ENCODE measurements around the gene LCN15. TPM values are rescaled to one million over a fixed set of nuclear protein-coding genes. Genes with fewer than 3 reads are reported as not detected.

The LCN15 gene
- total and polyA plus RNA-seq, 10 of the 15 experiments (the other 5 are each of a cell fraction or from before 2014, with no cell fraction given): 0.37 to 0.50 TPM; not detected in 8

GRCh38 chr9:136763649-136764035, 676 bp downstream of the LCN15 start:
- no peak overlapping the region for H3K4me2 ChIP-seq (ENCODE audit: control insufficient read depth, insufficient read depth)
- no peaks in the 10 kb centered on the region for H3K79me2 ChIP-seq (ENCODE audit: control insufficient read depth, insufficient read depth, low read length)
- no peak overlapping the region for H2AFZ ChIP-seq (ENCODE audit: control insufficient read depth, low read depth, low read length)
- ChIA-PET POLR2A (no interaction called here), RAD21 (ENCODE audit: unreplicated experiment) (interaction anchor here (1.4 kb wide), 1 partner anchor 20 kb away, joined by 3 read pairs; no protein-coding TSS in a partner anchor), CTCF (no interaction called here), SMC1A (ENCODE audit: uncharacterized antibody, unreplicated experiment) (no interaction called here)
- TF ChIP-seq MYC (IDR thresholded peaks at IDR 0.05; ENCODE audit: insufficient read depth, insufficient read length, insufficient replicate concordance, low read length, severe bottlenecking) (no peak), STAT1 (conservative IDR thresholded peaks at IDR 0.05) (no peak), NFYB (IDR thresholded peaks at IDR 0.05; ENCODE audit: insufficient read depth, low read depth, low read length) (no peak), CBX5 (IDR thresholded peaks at IDR 0.05; ENCODE audit: low read depth) (no peak), NRF1 (conservative IDR thresholded peaks at IDR 0.05; ENCODE audit: low read depth, low read length) (no peak), TAF1 (IDR thresholded peaks at IDR 0.05; ENCODE audit: borderline replicate concordance, low read depth, low read length) (no peak), NR2C2 (IDR thresholded peaks at IDR 0.05; ENCODE audit: borderline replicate concordance, control insufficient read depth, insufficient read length, low read depth) (no peak), CREB1 (IDR thresholded peaks at IDR 0.05; ENCODE audit: low read depth) (no peak), KDM1A (IDR thresholded peaks at IDR 0.05; ENCODE audit: borderline replicate concordance) (no peak), RCOR1 (conservative IDR thresholded peaks at IDR 0.05; ENCODE audit: low read depth, low read length) (no peak), YBX1 (IDR thresholded peaks at IDR 0.05) (no peak), DPF2 (IDR thresholded peaks at IDR 0.05) (no peak), FOXM1 (IDR thresholded peaks at IDR 0.05; ENCODE audit: low read depth, low read length) (no peak)
- TF ChIP-seq, protein P1, sequence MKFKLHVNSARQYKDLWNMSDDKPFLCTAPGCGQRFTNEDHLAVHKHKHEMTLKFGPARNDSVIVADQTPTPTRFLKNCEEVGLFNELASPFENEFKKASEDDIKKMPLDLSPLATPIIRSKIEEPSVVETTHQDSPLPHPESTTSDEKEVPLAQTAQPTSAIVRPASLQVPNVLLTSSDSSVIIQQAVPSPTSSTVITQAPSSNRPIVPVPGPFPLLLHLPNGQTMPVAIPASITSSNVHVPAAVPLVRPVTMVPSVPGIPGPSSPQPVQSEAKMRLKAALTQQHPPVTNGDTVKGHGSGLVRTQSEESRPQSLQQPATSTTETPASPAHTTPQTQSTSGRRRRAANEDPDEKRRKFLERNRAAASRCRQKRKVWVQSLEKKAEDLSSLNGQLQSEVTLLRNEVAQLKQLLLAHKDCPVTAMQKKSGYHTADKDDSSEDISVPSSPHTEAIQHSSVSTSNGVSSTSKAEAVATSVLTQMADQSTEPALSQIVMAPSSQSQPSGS (IDR thresholded peaks at IDR 0.05; ENCODE audit: low read length): no peak
- TF ChIP-seq, protein P2, sequence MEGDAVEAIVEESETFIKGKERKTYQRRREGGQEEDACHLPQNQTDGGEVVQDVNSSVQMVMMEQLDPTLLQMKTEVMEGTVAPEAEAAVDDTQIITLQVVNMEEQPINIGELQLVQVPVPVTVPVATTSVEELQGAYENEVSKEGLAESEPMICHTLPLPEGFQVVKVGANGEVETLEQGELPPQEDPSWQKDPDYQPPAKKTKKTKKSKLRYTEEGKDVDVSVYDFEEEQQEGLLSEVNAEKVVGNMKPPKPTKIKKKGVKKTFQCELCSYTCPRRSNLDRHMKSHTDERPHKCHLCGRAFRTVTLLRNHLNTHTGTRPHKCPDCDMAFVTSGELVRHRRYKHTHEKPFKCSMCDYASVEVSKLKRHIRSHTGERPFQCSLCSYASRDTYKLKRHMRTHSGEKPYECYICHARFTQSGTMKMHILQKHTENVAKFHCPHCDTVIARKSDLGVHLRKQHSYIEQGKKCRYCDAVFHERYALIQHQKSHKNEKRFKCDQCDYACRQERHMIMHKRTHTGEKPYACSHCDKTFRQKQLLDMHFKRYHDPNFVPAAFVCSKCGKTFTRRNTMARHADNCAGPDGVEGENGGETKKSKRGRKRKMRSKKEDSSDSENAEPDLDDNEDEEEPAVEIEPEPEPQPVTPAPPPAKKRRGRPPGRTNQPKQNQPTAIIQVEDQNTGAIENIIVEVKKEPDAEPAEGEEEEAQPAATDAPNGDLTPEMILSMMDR (IDR thresholded peaks at IDR 0.05 in 2 of 3, conservative IDR thresholded peaks at IDR 0.05 in 1 of 3; ENCODE audit: control insufficient read depth in 2 of 3, extremely low read depth in 1 of 3, insufficient read depth in 1 of 3, low read depth in 3 of 3, low read length in 3 of 3): no peak
- TF ChIP-seq, protein P3, sequence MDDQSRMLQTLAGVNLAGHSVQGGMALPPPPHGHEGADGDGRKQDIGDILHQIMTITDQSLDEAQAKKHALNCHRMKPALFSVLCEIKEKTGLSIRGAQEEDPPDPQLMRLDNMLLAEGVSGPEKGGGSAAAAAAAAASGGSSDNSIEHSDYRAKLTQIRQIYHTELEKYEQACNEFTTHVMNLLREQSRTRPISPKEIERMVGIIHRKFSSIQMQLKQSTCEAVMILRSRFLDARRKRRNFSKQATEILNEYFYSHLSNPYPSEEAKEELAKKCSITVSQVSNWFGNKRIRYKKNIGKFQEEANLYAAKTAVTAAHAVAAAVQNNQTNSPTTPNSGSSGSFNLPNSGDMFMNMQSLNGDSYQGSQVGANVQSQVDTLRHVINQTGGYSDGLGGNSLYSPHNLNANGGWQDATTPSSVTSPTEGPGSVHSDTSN (IDR thresholded peaks at IDR 0.05; ENCODE audit: insufficient replicate concordance, low read depth, low read length): no peak
- no peaks in the 10 kb centered on the region for H3K36me3 ChIP-seq (ENCODE audit: control insufficient read depth in 2 of 2, insufficient read depth in 2 of 2, low read length in 1 of 2)
- in situ Hi-C loops (cut with MboI) (no loop called here), intact Hi-C loops (cut with micrococcal nuclease; ENCODE audit: unreplicated experiment) (no loop called here)
- no peak for ATAC-seq
- H3K9ac ChIP-seq (ENCODE audit: control insufficient read depth, insufficient read depth, low read length): no peak overlapping the region
- no peaks in the 10 kb centered on the region; a peak in 1 of 4 replicates for H3K27me3 ChIP-seq (replicated peaks in 1 of 2; ENCODE audit: control insufficient read depth in 2 of 2, insufficient read depth in 2 of 2, low read length in 1 of 2)
- 74% methylated on average over 14 of the region's 14 CpGs for WGBS (ENCODE audit: insufficient coverage, insufficient replicate concordance, low lambda C conversion rate, missing lambda C conversion rate)
- no TSS peak for BruUV-seq (replicated peaks)
- no peak for DNase-seq (ENCODE audit: low read depth, low spot score)
- no peaks in the 10 kb centered on the region for H3K9me3 ChIP-seq (replicated peaks; ENCODE audit: control insufficient read depth, insufficient read depth, low read length)
- H3K4me1 ChIP-seq (ENCODE audit: control insufficient read depth, insufficient read depth, low read length): peaks cover 26% of the 10 kb centered on the region
- H3K27ac ChIP-seq (ENCODE audit: control insufficient read depth, insufficient read depth): no peak overlapping the region
- no peaks in the 10 kb centered on the region for H4K20me1 ChIP-seq (ENCODE audit: control insufficient read depth, insufficient read depth)
- FAIRE-seq: no peak
- H3K4me3 ChIP-seq: no peak overlapping the region
